Right lobe of liver (tissue), 6 donors: Measurements from ENCODE around the gene NFAT5. TPM values are rescaled to one million over a fixed set of nuclear protein-coding genes. Genes with fewer than 3 reads are reported as not detected.
"Not testable (repeated sequence)": the region's sequence is repeated elsewhere in the genome, so short reads cannot be mapped to it uniquely, and the experiment has no call there.

ENCODE experiments used
- ATAC-seq, 4 donors: fragments of 200-7000 bp; cut with Tn5 transposase; one replicate each; pipeline ENCODE4 v1.9.1; 2020; ENCODE audit warnings: mild to moderate bottlenecking in 4 of 4, moderate library complexity in 4 of 4
- DNase-seq, 3 donors: peaks; one replicate each; pipeline ENCODE4 v3.0.0-alpha.2; 2020
- H3K27ac ChIP-seq, 3 donors: fragments of 200-600 bp; one replicate each; pipeline ENCODE4 v1.8.0; 2022
- H3K27me3 ChIP-seq, 2 donors: fragments of 200-600 bp; one replicate each; pipeline ENCODE4 v1.8.0; 2022
- H3K36me3 ChIP-seq, 4 donors: fragments of 200-600 bp; sonication (generic) in 1 of 4; one replicate each; pipeline versions ENCODE4 v1.5.1 to v1.8.0; 2017 to 2022; ENCODE audit warnings: control low read depth in 1 of 4
- H3K4me1 ChIP-seq, 4 donors: fragments of 200-600 bp; sonication (generic) in 1 of 4; one replicate each; pipeline versions ENCODE4 v1.5.1 to v1.8.0; 2017 to 2022; ENCODE audit warnings: control low read depth in 1 of 4
- H3K4me3 ChIP-seq, 3 donors: fragments of 200-600 bp; one replicate each; pipeline ENCODE4 v1.8.0; 2022
- H3K9me3 ChIP-seq, 4 donors: fragments of 200-600 bp; sonication (generic) in 1 of 4; one replicate each; pipeline versions ENCODE4 v1.5.1 to v1.8.0; 2017 to 2022; ENCODE audit warnings: control low read depth in 1 of 4
- POLR2A ChIP-seq: fragments of 450-650 bp; IDR thresholded peaks from one replicate; pipeline ENCODE4 v1.6.1; 2017; ENCODE audit warnings: antibody characterized with exemption, mild to moderate bottlenecking
- WGBS: methylation state at CpG from one replicate; pipeline ENCODE4 v1.1.6; 2018; ENCODE audit warnings: low coverage, low lambda C conversion rate; ENCODE audit not compliant: insufficient coverage; ENCODE audit errors: missing lambda C conversion rate; 5-methylcytosine and 5-hydroxymethylcytosine counted together
- intact Hi-C, 2 donors: fragments of 100-400 bp; cut with DNase I; formaldehyde crosslinking; loops; one replicate each; pipeline versions ENCODE4 v1.11.2 to v1.14.1; 2022
- total RNA-seq, 6 experiments: library from RNA; depleted of rRNA in 2 of 6; stranded (reverse); fragments of >200 nt in 2 of 6; fragmentation: NEBNext Ultra II Directional in 3 of 6; extraction: Animal tissue kit (Norgen Biotek cat#: 25700) in 3 of 6; gene quantifications; one replicate each; pipeline versions ENCODE4 v1.1.0 to v1.2.4, GENCODE V29; 2016 to 2023
- TF ChIP-seq, protein P1 (sequence below), 4 donors: fragments of 200-600 bp in 3 of 4; fragments of 450-650 bp in 1 of 4; IDR thresholded peaks; one replicate each; pipeline versions ENCODE4 v1.5.1 to v1.8.0; 2016 to 2022; ENCODE audit warnings: antibody characterized with exemption in 4 of 4, mild to moderate bottlenecking in 2 of 4
- donor health status: DM: no; HTN: yes; CAD: no.
- donor health status: DM: no; HTN: no; CAD: no.
- donor health status: DM: no; HTN: no; CAD: no.
- donor health status: DM: no; HTN: yes; CAD: no.
- donor health status: DM: no; HTN: yes; CAD: no.

Gene NFAT5
- total RNA-seq, 6 experiments from 2014 or later = 10.3 to 19.6 (median 14.8) TPM

DNA sequence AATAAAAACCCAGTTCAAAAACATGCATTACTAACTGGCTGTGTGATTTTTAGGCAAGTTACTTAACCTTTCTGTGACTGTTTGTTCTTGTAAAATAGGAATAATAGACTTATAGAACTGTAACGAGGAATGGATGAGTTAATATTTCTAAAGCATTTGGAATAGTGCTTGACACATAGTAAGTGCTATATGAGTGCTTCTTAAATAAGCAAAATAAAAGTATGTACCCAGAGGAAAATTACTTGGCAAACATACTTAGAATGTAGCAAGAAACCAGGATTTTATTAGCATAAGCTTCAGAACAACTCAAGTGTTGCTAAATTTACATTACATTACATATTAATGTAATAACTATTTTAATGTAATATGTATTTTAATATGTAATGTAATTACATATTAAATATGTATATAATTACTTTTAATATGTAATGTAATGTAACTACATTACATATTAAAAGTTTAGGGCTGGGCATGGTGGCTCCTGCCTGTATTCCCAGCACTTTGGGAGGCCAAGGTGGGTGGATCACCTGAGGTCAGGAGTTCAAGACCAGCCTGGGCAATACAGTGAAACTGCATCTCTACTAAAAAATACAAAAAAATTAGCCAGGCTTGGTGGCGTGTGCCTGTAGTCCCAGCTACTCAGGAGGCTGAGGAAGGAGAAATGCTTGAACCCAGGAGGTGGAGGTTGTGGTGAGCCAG is 14.2 kb downstream of the NFAT5 start:
- WGBS = 92% methylated on average over 2 of the region's 2 CpGs
- intact Hi-C loops = no loop called here
- ATAC-seq = no peak
- TF ChIP-seq, protein P1, sequence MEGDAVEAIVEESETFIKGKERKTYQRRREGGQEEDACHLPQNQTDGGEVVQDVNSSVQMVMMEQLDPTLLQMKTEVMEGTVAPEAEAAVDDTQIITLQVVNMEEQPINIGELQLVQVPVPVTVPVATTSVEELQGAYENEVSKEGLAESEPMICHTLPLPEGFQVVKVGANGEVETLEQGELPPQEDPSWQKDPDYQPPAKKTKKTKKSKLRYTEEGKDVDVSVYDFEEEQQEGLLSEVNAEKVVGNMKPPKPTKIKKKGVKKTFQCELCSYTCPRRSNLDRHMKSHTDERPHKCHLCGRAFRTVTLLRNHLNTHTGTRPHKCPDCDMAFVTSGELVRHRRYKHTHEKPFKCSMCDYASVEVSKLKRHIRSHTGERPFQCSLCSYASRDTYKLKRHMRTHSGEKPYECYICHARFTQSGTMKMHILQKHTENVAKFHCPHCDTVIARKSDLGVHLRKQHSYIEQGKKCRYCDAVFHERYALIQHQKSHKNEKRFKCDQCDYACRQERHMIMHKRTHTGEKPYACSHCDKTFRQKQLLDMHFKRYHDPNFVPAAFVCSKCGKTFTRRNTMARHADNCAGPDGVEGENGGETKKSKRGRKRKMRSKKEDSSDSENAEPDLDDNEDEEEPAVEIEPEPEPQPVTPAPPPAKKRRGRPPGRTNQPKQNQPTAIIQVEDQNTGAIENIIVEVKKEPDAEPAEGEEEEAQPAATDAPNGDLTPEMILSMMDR (IDR thresholded peaks at IDR 0.05) = no peak
- TF ChIP-seq POLR2A = no peak
- Histone ChIP-seq H3K27me3 (no peaks in the 10 kb centered on the region), H3K4me3 (no peak overlapping the region), H3K36me3 (no peaks in the 10 kb centered on the region), H3K9me3 (no peaks in the 10 kb centered on the region), H3K4me1 (no peaks in the 10 kb centered on the region), H3K27ac (no peak overlapping the region)
- DNase-seq = no peak

DNA sequence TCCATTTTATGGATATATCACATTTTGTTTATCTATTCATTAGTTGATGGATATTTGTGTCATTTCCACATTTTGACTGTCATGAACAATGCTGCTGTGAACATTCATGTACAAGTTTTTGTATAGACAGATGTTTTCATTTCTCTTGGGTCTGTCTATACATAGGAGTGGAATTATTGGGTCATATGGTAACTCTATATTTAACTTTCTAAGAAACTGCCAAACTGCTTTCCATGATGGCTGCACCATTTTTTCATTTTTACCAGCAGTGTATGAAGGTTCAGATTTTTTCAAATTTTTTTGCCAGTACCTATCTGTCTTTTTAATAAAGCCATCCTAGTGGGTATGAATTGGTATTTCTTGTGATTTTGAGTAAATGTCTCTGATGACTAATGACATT is 15.5 kb downstream of the NFAT5 start:
- no peak for DNase-seq
- H3K36me3 ChIP-seq = no peaks in the 10 kb centered on the region
- H3K9me3 ChIP-seq = no peaks in the 10 kb centered on the region
- no peak for ATAC-seq
- TF ChIP-seq, protein P1 (IDR thresholded peaks at IDR 0.05) = no peak
- TF ChIP-seq POLR2A = no peak
- H3K4me1 ChIP-seq = no peaks in the 10 kb centered on the region
- no peak overlapping the region for H3K27ac ChIP-seq
- intact Hi-C loops = no loop called here
- H3K27me3 ChIP-seq = no peaks in the 10 kb centered on the region
- no peak overlapping the region for H3K4me3 ChIP-seq

DNA sequence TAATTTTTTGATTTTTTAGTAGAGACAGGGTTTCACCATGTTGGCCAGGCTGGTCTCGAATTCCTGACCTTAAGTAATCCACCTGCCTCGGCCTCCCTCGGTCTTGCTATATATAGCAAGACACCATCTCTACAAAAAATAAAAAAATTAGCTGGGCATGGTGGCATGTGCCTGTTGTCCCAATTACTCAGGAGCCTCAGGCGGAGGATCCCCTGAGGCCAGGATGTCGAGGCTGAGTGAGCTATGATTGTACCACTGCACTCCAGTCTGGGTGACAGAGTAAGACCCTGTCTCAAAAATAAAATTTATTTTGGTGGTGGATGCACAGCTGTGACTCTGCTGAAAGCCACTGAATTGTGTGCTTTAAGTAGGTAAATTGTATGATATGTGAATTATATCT is 18.7 kb downstream of the NFAT5 start:
- H3K4me3 ChIP-seq, H3K9me3 ChIP-seq, DNase-seq, H3K27ac ChIP-seq, intact Hi-C loops, H3K36me3 ChIP-seq, H3K4me1 ChIP-seq, ATAC-seq, H3K27me3 ChIP-seq: not testable (repeated sequence)
- WGBS = 89% methylated on average over 3 of the region's 5 CpGs

DNA sequence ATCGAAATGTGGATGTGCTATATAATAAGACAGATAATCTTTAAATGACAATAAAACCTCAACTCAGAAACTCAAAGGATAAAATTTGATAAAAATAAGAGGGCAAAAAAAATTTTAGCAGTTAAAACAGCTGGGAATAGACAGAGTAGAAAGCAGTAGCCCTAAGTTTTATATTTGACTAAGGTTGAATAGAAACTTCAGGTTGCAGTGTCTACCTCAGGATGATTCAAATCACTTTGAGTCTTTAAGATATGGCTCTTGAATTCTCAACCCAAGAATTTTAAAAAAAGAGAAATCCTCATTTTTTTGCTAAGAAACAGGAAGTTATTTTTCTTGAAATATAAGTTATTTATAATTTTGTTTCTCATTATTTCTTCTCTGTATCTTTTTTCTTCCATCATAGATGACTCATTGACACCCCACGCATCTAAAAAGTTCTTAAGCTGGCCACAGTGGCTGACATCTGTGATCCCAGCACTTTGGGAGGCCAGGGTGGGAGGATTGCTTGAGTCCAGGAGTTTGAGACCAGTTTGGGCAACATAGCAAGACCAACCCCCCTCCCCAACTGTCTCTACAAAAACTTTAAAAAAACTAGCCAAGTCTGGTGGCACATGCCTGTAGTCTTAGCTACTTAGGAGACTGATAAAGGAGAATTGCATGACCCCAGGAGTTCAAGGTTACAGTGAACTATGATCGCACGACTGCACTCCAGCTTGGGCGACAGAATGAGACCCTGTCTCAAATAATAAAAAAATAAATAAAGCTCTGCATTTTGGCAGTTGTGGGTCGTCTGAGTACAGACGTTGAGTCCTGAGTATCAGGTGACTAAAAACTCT is 23.9 kb downstream of the NFAT5 start:
- peaks cover 0 to 12% (median 0%) of the 10 kb centered on the region in 4 donors for H3K4me1 ChIP-seq
- H3K9me3 ChIP-seq = no peaks in the 10 kb centered on the region
- intact Hi-C loops = no loop called here
- TF ChIP-seq, protein P1 (IDR thresholded peaks at IDR 0.05) = no peak
- DNase-seq (no peak), ATAC-seq (no peak)
- no peaks in the 10 kb centered on the region for H3K36me3 ChIP-seq
- H3K4me3 ChIP-seq = no peak overlapping the region
- 53% methylated on average over 7 of the region's 7 CpGs for WGBS
- no peak overlapping the region for H3K27ac ChIP-seq
- no peaks in the 10 kb centered on the region for H3K27me3 ChIP-seq

DNA sequence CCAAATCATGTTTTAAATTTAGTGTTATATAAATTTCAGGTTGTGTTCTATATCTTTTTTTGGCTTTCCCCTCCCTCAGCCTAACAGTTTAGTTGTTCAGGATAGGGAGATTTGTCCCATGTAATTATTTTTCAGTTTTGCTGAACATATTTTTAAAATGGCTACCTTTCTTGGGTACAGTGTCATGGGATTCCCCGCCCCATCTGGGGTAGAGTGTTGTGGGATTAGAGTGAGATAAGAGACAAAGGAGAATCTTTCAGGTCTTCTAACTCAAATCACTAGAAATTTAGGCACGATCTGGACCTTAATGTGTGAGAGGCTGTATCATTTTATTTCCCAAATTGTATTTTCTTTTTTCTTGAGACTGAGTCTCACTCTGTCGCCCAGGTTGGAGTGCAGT is 24.8 kb downstream of the NFAT5 start:
- H3K9me3 ChIP-seq = no peaks in the 10 kb centered on the region

More for the DNA sequence above, 24.8 kb downstream of the NFAT5 start:
- H3K27me3 ChIP-seq = no peaks in the 10 kb centered on the region
- H3K4me3 ChIP-seq = no peak overlapping the region
- peaks cover 0 to 12% (median 0%) of the 10 kb centered on the region in 4 donors for H3K4me1 ChIP-seq
- intact Hi-C loops = no loop called here
- no peaks in the 10 kb centered on the region for H3K36me3 ChIP-seq
- H3K27ac ChIP-seq = no peak overlapping the region
- WGBS = 96% methylated on average over 3 of the region's 3 CpGs
- no peak for ATAC-seq
- no peak for DNase-seq
- TF ChIP-seq, protein P1 (IDR thresholded peaks at IDR 0.05) = no peak
- TF ChIP-seq POLR2A = no peak
